WTC11 (cell line): Measurements from ENCODE around the gene C10orf105. TPM values are rescaled to one million over a fixed set of nuclear protein-coding genes. Genes with fewer than 3 reads are reported as not detected.

Experiments
- ATAC-seq: fragments of 200-7000 bp; cut with Tn5 transposase; 2 replicates; pipeline ENCODE4 v1.10.0; 2021; ENCODE audit warnings: mild to moderate bottlenecking, moderate library complexity
- CTCF ChIA-PET: fragments of 300-600 bp; sonication (Branson Sonifier 250); formaldehyde crosslinking; loops from one replicate; lab custom pipeline; 2021; ENCODE audit warnings: antibody characterized with exemption; lab: Charles Lee
- POLR2A ChIA-PET: fragments of 350-600 bp; sonication (Branson Sonifier 250); formaldehyde crosslinking; loops from one replicate; lab custom pipeline; 2021; ENCODE audit warnings: antibody characterized with exemption; lab: Charles Lee
- DNase-seq: peaks from one replicate; pipeline ENCODE4 v3.0.0; 2021; ENCODE audit warnings: low spot score
- H3K27ac Mint-ChIP-seq: 2 replicates; pipeline ENCODE4 v1.8.0; 2021; ENCODE audit warnings: mixed read lengths
- H3K27me3 Mint-ChIP-seq: 2 replicates; pipeline ENCODE4 v1.8.0; 2021; ENCODE audit warnings: low read depth, mild to moderate bottlenecking, moderate library complexity, mixed read lengths
- H3K36me3 Mint-ChIP-seq: 2 replicates; pipeline ENCODE4 v1.8.0; 2021; ENCODE audit warnings: mixed read lengths
- H3K4me1 Mint-ChIP-seq: 2 replicates; pipeline ENCODE4 v1.8.0; 2022; ENCODE audit warnings: mixed read lengths
- H3K4me3 Mint-ChIP-seq: 2 replicates; pipeline ENCODE4 v1.8.0; 2021; ENCODE audit warnings: mild to moderate bottlenecking, moderate library complexity, mixed read lengths
- H3K9me3 Mint-ChIP-seq: 2 replicates; pipeline ENCODE4 v1.8.0; 2021; ENCODE audit warnings: mixed read lengths
- CREB1 ChIP-seq: sonication (generic); formaldehyde crosslinking; IDR thresholded peaks from 2 replicates; pipeline ENCODE4 v1.8.0; 2023; ENCODE audit warnings: mild to moderate bottlenecking, missing genetic modification reagents
- CREM ChIP-seq: sonication (generic); formaldehyde crosslinking; IDR thresholded peaks from 2 replicates; pipeline ENCODE4 v1.8.1; 2022; ENCODE audit warnings: mild to moderate bottlenecking, missing genetic modification reagents, moderate library complexity
- ESRRA ChIP-seq: sonication (generic); formaldehyde crosslinking; IDR thresholded peaks from 2 replicates; pipeline ENCODE4 v1.8.1; 2022; ENCODE audit warnings: mild to moderate bottlenecking, missing genetic modification reagents, borderline replicate concordance
- FOXJ3 ChIP-seq: sonication (generic); formaldehyde crosslinking; IDR thresholded peaks from 2 replicates; pipeline ENCODE4 v1.9.0; 2021; ENCODE audit warnings: missing genetic modification reagents, mild to moderate bottlenecking, borderline replicate concordance
- GRHL2 ChIP-seq: fragments of 250-450 bp; sonication (Bioruptor Pico); IDR thresholded peaks from 2 replicates; pipeline ENCODE4 v1.8.0; 2022; ENCODE audit warnings: mild to moderate bottlenecking, moderate library complexity; ENCODE audit not compliant: insufficient replicate concordance, severe bottlenecking
- MXD4 ChIP-seq: fragments of 250-450 bp; sonication (Bioruptor Pico); IDR thresholded peaks from 2 replicates; pipeline ENCODE4 v1.8.0; 2021; ENCODE audit warnings: mild to moderate bottlenecking, moderate library complexity, borderline replicate concordance
- NFE2L1 ChIP-seq: sonication (generic); formaldehyde crosslinking; IDR thresholded peaks from 2 replicates; pipeline ENCODE4 v1.8.1; 2023; ENCODE audit warnings: missing genetic modification reagents
- NFYB ChIP-seq: sonication (generic); formaldehyde crosslinking; conservative IDR thresholded peaks from 2 replicates; pipeline ENCODE4 v1.8.0; 2022; ENCODE audit warnings: low read depth, missing genetic modification reagents
- TP53 ChIP-seq: sonication (generic); formaldehyde crosslinking; IDR thresholded peaks from 2 replicates; pipeline ENCODE4 v1.8.1; 2023; ENCODE audit warnings: mild to moderate bottlenecking, missing genetic modification reagents
- ZNF263 ChIP-seq: sonication (generic); formaldehyde crosslinking; IDR thresholded peaks from 2 replicates; pipeline ENCODE4 v1.8.1; 2022; ENCODE audit warnings: low read depth, mild to moderate bottlenecking, moderate library complexity, missing genetic modification reagents
- ZNF396 ChIP-seq: fragments of 250-450 bp; sonication (Bioruptor Pico); IDR thresholded peaks from 2 replicates; pipeline ENCODE4 v1.8.0; 2021; ENCODE audit warnings: mild to moderate bottlenecking, moderate library complexity, borderline replicate concordance
- total RNA-seq: library from RNA; stranded (reverse); gene quantifications from 3 replicates; pipeline ENCODE4 v1.2.3, GENCODE V29; 2021
- TF ChIP-seq, protein P1 (sequence below): fragments of 250-450 bp; sonication (Bioruptor Pico); conservative IDR thresholded peaks from 2 replicates; pipeline ENCODE4 v1.9.0; 2021; ENCODE audit warnings: mild to moderate bottlenecking
- TF ChIP-seq, protein P2 (sequence below): sonication (generic); formaldehyde crosslinking; IDR thresholded peaks from 2 replicates; pipeline ENCODE4 v1.8.0; 2023; ENCODE audit warnings: missing genetic modification reagents, mild to moderate bottlenecking, borderline replicate concordance
- TF ChIP-seq, protein P3 (sequence below): sonication (generic); formaldehyde crosslinking; IDR thresholded peaks from 2 replicates; pipeline ENCODE4 v1.8.1; 2023; ENCODE audit warnings: mild to moderate bottlenecking, missing genetic modification reagents
- TF ChIP-seq, protein P4 (sequence below): sonication (generic); formaldehyde crosslinking; IDR thresholded peaks from 2 replicates; pipeline ENCODE4 v1.8.1; 2022; ENCODE audit warnings: mild to moderate bottlenecking, moderate library complexity, missing genetic modification reagents
- TF ChIP-seq, protein P5 (sequence below): sonication (generic); formaldehyde crosslinking; IDR thresholded peaks from 2 replicates; pipeline ENCODE4 v1.8.0; 2022; ENCODE audit warnings: mild to moderate bottlenecking, missing genetic modification reagents
- TF ChIP-seq, protein P6 (sequence below): sonication (generic); formaldehyde crosslinking; IDR thresholded peaks from 2 replicates; pipeline ENCODE4 v1.8.0; 2022; ENCODE audit warnings: mild to moderate bottlenecking, missing genetic modification reagents

C10orf105 gene
- total RNA-seq, 1 experiment from 2014 or later = 0.48 TPM

DNA sequence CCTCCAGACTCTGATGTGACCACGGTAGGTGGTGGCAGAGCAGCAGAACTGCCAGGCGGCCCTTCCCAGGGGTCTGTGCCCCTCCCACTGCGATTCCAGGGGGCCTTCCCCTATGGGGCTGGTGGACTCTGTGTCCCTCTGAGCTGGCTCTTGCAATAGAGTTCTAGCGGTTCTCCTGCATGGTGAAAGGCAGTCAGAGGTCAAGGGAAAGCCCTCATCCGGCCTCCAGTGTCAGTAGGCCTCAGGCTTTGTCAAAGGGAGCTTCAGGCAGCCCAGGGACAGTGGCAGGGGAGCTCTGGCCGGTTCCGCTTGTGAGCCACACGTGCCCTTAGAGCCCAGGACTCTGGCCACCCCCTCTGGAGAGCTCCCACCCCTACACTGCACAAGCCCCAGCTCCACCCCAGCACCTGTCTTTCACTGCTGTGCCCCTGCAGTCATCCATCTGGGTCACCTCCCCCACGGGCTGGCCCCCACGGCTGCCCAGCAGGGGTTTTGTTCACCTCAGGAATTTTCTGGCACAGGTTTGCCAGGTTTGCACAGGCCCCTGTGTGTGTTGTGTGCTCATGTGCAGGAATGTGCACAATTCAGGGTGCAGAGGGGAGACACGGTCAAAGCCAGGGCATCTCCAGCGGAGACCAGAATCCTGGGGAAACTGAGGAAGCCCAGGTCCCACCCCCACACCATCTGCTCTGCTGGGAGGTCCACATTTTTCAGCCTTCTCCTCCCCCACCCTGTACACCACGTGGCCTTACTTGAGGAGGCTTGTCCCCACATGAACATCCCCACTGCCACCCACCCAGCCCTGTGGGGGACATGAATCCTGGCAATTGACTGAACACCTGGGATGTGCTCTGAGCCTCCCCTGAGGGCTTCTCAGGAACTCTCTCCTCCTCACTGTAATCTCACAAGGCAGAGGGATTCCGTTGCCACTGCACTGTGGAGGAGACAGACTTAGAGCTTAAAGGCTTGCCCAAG lies 23.8 kb downstream of the C10orf105 start (continued):
- TF ChIP-seq NFE2L1 (no peak), MXD4 (no peak), CREB1 (CRISPR knock-in tag) (no peak), GRHL2 (CRISPR knock-in tag) (no peak), TP53 (CRISPR knock-in tag) (no peak), CREM (CRISPR knock-in tag) (no peak)
- TF ChIP-seq, protein P1, sequence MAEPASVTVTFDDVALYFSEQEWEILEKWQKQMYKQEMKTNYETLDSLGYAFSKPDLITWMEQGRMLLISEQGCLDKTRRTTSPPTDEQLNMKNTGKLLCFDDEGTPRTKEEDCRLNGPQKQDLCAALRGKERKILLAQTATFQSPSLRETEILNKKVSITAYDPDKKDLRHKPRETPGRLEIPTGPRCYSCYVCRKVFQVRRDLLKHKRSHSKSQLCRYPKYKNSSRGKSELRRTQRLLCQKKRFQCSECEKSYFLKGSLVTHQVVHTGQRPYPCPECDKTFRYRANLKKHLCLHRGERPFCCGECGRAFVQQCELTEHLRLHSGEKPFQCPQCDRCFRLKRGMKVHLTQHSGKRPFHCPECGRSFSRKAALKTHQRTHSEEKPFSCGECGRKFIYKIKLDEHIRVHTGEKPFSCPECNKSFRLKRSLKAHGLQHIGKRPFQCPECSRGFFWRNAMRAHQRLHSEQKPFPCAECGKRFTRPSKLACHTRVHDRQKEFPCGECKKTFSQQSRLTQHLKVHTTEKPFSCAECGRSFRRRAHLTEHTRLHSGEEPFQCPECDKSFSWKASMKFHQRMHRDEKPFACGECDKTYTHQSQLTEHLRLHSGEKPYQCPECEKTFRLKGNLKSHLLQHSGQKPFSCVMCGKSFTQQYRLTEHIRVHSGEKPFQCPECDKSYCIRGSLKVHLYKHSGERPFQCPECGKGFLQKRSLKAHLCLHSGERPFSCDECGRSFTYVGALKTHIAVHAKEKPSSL (CRISPR knock-in tag) = no peak
- TF ChIP-seq, protein P2, sequence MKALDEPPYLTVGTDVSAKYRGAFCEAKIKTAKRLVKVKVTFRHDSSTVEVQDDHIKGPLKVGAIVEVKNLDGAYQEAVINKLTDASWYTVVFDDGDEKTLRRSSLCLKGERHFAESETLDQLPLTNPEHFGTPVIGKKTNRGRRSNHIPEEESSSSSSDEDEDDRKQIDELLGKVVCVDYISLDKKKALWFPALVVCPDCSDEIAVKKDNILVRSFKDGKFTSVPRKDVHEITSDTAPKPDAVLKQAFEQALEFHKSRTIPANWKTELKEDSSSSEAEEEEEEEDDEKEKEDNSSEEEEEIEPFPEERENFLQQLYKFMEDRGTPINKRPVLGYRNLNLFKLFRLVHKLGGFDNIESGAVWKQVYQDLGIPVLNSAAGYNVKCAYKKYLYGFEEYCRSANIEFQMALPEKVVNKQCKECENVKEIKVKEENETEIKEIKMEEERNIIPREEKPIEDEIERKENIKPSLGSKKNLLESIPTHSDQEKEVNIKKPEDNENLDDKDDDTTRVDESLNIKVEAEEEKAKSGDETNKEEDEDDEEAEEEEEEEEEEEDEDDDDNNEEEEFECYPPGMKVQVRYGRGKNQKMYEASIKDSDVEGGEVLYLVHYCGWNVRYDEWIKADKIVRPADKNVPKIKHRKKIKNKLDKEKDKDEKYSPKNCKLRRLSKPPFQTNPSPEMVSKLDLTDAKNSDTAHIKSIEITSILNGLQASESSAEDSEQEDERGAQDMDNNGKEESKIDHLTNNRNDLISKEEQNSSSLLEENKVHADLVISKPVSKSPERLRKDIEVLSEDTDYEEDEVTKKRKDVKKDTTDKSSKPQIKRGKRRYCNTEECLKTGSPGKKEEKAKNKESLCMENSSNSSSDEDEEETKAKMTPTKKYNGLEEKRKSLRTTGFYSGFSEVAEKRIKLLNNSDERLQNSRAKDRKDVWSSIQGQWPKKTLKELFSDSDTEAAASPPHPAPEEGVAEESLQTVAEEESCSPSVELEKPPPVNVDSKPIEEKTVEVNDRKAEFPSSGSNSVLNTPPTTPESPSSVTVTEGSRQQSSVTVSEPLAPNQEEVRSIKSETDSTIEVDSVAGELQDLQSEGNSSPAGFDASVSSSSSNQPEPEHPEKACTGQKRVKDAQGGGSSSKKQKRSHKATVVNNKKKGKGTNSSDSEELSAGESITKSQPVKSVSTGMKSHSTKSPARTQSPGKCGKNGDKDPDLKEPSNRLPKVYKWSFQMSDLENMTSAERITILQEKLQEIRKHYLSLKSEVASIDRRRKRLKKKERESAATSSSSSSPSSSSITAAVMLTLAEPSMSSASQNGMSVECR (CRISPR knock-in tag) = no peak
- TF ChIP-seq, protein P3, sequence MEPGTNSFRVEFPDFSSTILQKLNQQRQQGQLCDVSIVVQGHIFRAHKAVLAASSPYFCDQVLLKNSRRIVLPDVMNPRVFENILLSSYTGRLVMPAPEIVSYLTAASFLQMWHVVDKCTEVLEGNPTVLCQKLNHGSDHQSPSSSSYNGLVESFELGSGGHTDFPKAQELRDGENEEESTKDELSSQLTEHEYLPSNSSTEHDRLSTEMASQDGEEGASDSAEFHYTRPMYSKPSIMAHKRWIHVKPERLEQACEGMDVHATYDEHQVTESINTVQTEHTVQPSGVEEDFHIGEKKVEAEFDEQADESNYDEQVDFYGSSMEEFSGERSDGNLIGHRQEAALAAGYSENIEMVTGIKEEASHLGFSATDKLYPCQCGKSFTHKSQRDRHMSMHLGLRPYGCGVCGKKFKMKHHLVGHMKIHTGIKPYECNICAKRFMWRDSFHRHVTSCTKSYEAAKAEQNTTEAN = no peak
- TF ChIP-seq, protein P4, sequence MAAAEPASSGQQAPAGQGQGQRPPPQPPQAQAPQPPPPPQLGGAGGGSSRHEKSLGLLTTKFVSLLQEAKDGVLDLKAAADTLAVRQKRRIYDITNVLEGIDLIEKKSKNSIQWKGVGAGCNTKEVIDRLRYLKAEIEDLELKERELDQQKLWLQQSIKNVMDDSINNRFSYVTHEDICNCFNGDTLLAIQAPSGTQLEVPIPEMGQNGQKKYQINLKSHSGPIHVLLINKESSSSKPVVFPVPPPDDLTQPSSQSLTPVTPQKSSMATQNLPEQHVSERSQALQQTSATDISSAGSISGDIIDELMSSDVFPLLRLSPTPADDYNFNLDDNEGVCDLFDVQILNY (CRISPR knock-in tag) = no peak

DNA sequence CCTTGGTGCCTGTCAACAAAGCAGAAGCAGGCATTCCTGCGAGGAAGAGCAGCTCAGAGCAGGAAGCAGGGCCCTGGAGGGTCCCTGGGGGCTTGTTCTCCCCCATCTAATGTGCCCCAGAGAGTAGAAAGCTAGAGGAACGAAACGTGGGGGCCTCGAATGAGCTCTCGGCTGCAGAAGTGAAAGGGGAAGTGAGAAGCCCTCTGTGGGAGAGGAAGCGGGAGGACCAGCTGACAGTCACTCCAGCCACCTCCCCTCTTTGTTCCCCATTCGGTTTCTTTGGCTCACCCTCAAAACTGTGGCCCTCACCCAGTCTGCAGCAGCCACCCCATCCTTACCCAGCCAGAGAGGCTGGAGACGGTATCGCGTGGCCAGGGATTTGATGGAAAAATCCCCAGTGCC lies 25.0 kb downstream of the C10orf105 start:
- CTCF ChIA-PET = interaction anchor here (0.9 to 8.3 kb wide), 13 partner anchors 8 to 298 kb away, joined by 3 to 158 read pairs (median 5); partner anchors contain the start of gene CDH23
- POLR2A ChIA-PET = no interaction called here
- no peaks in the 10 kb centered on the region for H3K27me3 Mint-ChIP-seq
- ATAC-seq = no peak
- TF ChIP-seq, protein P5, sequence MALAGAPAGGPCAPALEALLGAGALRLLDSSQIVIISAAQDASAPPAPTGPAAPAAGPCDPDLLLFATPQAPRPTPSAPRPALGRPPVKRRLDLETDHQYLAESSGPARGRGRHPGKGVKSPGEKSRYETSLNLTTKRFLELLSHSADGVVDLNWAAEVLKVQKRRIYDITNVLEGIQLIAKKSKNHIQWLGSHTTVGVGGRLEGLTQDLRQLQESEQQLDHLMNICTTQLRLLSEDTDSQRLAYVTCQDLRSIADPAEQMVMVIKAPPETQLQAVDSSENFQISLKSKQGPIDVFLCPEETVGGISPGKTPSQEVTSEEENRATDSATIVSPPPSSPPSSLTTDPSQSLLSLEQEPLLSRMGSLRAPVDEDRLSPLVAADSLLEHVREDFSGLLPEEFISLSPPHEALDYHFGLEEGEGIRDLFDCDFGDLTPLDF (CRISPR knock-in tag) = no peak
- TF ChIP-seq NFYB (CRISPR knock-in tag) (no peak), ESRRA (no peak), ZNF263 (CRISPR knock-in tag) (no peak), ZNF396 (CRISPR knock-in tag) (no peak), FOXJ3 (CRISPR knock-in tag) (no peak)
- TF ChIP-seq, protein P6, sequence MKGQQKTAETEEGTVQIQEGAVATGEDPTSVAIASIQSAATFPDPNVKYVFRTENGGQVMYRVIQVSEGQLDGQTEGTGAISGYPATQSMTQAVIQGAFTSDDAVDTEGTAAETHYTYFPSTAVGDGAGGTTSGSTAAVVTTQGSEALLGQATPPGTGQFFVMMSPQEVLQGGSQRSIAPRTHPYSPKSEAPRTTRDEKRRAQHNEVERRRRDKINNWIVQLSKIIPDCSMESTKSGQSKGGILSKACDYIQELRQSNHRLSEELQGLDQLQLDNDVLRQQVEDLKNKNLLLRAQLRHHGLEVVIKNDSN (CRISPR knock-in tag) = no peak
- TF ChIP-seq, all 79 proteins: peak for 0
- no peak for DNase-seq
- Mint-ChIP-seq H3K9me3 (peaks cover 11% of the 10 kb centered on the region), H3K36me3 (peaks cover 5% of the 10 kb centered on the region; the same call in 1 of the 2 replicates), H3K4me1 (no peaks in the 10 kb centered on the region), H3K27ac (no peak overlapping the region), H3K4me3 (no peak overlapping the region)
